Pancreas (tissue), 10 donors: ENCODE results near the gene SIGLEC14. TPM values are rescaled to one million over a fixed set of nuclear protein-coding genes. Genes with fewer than 3 reads are reported as not detected.

ENCODE experiments used
- ATAC-seq, 4 donors: fragments of 200-7000 bp; cut with Tn5 transposase; one replicate each; pipeline versions ENCODE4 v1.8.0 to v1.9.1; 2020; ENCODE audit warnings: mild to moderate bottlenecking in 4 of 4, moderate library complexity in 4 of 4
- DNase-seq, 6 donors: peaks; one replicate each; pipeline ENCODE4 v3.0.0-alpha.2; 2020
- FAIRE-seq: peaks from 2 replicates; lab custom pipeline; 2012; peaks lifted over from hg19 to GRCh38; lab: Jason Lieb, UNC
- H3K27ac ChIP-seq, 4 donors: fragments of 200-600 bp; sonication (generic); 1 replicate in 3 of 4; 2 replicates in 1 of 4; pipeline versions ENCODE4 v1.5.0 to v1.8.0; 2020
- H3K27me3 ChIP-seq, 4 donors: fragments of 200-600 bp; one replicate each; pipeline ENCODE4 v1.8.0; 2021
- H3K36me3 ChIP-seq, 3 donors: fragments of 200-600 bp; sonication (generic) in 1 of 3; one replicate each; pipeline versions ENCODE4 v1.5.0 to v1.8.0; 2020 to 2021
- H3K4me1 ChIP-seq, 3 donors: fragments of 200-600 bp; one replicate each; pipeline ENCODE4 v1.8.0; 2021
- H3K4me3 ChIP-seq, 4 donors: fragments of 200-600 bp; sonication (generic) in 2 of 4; one replicate each; pipeline versions ENCODE4 v1.5.0 to v1.8.0; 2020 to 2021
- H3K9me3 ChIP-seq, 4 donors: fragments of 200-600 bp; one replicate each; pipeline ENCODE4 v1.8.0; 2021
- CTCF ChIP-seq, 4 donors: fragments of 200-600 bp; sonication (generic) in 3 of 4; IDR thresholded peaks; one replicate each; pipeline versions ENCODE4 v1.5.0 to v1.8.0; 2021; ENCODE audit warnings: antibody characterized with exemption in 4 of 4
- WGBS, 2 donors: extraction: QIAGEN DNeasy Blood & Tissue Kit; methylation state at CpG; one replicate each; pipeline ENCODE4 v1.1.7; 2013; 5-methylcytosine and 5-hydroxymethylcytosine counted together
- intact Hi-C, 3 donors: fragments of 100-400 bp; cut with DNase I; formaldehyde crosslinking; loops; one replicate each; pipeline versions ENCODE4 v1.11.1 to v1.14.2; 2022
- polyA plus RNA-seq, 2 donors: library from polyadenylated mRNA; stranded (reverse); fragments of 200-250 nt; gene quantifications; one replicate each; pipeline ENCODE4 v1.2.3, GENCODE V29; 2013
- total RNA-seq, 6 donors: library from RNA; stranded (reverse); fragmentation: NEBNext Ultra II Directional in 4 of 6; extraction: Animal tissue kit (Norgen Biotek cat#: 25700) in 4 of 6; gene quantifications; one replicate each; pipeline versions ENCODE4 v1.2.1 to v1.2.4, GENCODE V29; 2021 to 2023
- donor health status: healthy with polysubstance abuse.
- donor health status: DM: no; HTN: no; CAD: no; lungs with moderate emphysema.
- donor health status: DM: no; HTN: no; CAD: no.
- donor health status: control.
- donor health status: control.
- donor health status: Bipolar disorder and iron deficiency.
- donor health status: DM: yes; HTN: yes; CAD: no.
- donor health status: DM: no; HTN: no; CAD: no.
- donor health status: DM: no; HTN: no; CAD: no.
- donor health status: DM: yes; HTN: yes; CAD: no.

Gene SIGLEC14
- total and polyA plus RNA-seq, 8 donors: 0.12 to 5.0 (median 1.1) TPM; not detected in 1

DNA sequence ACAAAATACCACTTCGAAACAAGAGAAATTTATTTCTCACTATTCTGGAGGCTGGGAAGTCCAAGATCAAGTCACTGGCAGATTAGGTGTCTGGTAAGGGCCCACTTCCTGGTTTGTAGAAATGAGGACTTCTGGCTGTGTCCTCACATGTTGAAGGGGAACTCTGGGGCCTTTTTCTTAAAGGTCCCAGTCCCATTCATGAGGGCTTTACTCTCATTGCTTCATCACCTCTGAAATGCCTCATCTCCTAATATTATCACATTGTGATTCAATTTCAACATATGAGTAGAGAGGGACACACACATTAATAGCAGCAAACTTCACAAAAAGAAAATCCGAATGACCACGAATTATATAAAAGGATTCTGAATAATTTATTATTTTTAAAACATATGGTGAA is 21.6 kb upstream of the SIGLEC14 start:
- DNase-seq (no peak), ATAC-seq (no peak), FAIRE-seq (no peak)
- Histone ChIP-seq H3K4me3 (no peak overlapping the region), H3K36me3 (no peaks in the 10 kb centered on the region), H3K9me3 (no peaks in the 10 kb centered on the region), H3K4me1 (no peaks in the 10 kb centered on the region), H3K27ac (no peak overlapping the region), H3K27me3 (peaks cover 0 to 18% (median 0%) of the 10 kb centered on the region in 4 donors)
- WGBS, 2 donors: 70 to 78% methylated on average over 3 of the region's 3 CpGs
- intact Hi-C loops: no loop called here
- TF ChIP-seq CTCF (IDR thresholded peaks at IDR 0.05): no peak

DNA sequence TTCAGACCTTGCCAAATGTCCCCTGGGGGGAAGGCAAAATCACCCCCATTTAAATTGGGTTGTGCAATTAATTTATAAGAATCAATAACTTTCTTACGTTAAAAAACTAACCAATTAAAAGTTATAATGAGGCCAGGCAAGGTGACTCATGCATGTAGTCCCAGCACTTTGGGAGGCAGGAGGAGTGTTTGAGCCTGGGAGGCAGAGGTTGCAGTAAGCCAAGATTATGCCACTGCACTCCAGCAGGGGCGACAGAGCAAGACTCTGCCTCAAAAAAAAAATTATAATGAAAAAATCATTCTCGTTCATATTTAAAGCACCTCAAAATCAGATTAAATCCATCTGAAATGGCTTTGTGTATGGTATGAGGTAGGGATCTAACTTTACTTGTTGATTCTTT is 18.4 kb upstream of the SIGLEC14 start:
- DNase-seq (no peak), ATAC-seq (no peak), FAIRE-seq (no peak)
- Histone ChIP-seq H3K4me3 (no peak overlapping the region), H3K27me3 (peaks cover 0 to 18% (median 3%) of the 10 kb centered on the region in 4 donors), H3K4me1 (no peaks in the 10 kb centered on the region), H3K9me3 (no peaks in the 10 kb centered on the region), H3K36me3 (no peaks in the 10 kb centered on the region), H3K27ac (no peak overlapping the region)
- intact Hi-C loops: no loop called here
- 45% methylated on average over 3 of the region's 3 CpGs for WGBS, 2 donors
- TF ChIP-seq CTCF (IDR thresholded peaks at IDR 0.05): no peak

- H3K4me3 ChIP-seq: no peak overlapping the region
- no peaks in the 10 kb centered on the region for H3K4me1 ChIP-seq
- H3K9me3 ChIP-seq: no peaks in the 10 kb centered on the region
- intact Hi-C loops: no loop called here
- H3K27ac ChIP-seq: no peak overlapping the region
- DNase-seq (no peak), FAIRE-seq (no peak), ATAC-seq (no peak)
- WGBS, 2 donors: 6 to 8% methylated on average over 1 of the region's 1 CpG
- TF ChIP-seq CTCF (IDR thresholded peaks at IDR 0.05): no peak
- H3K36me3 ChIP-seq: no peaks in the 10 kb centered on the region
- H3K27me3 ChIP-seq: peaks cover 0 to 18% (median 3%) of the 10 kb centered on the region in 4 donors
Observed at GRCh38 chr19:51664131-51664530, 17.5 kb upstream of the SIGLEC14 start.

- H3K27ac ChIP-seq: no peak overlapping the region
- H3K9me3 ChIP-seq: no peaks in the 10 kb centered on the region
- DNase-seq (no peak), ATAC-seq (no peak), FAIRE-seq (no peak)
- TF ChIP-seq CTCF (IDR thresholded peaks at IDR 0.05): no peak
- peaks cover 0 to 18% (median 3%) of the 10 kb centered on the region in 4 donors for H3K27me3 ChIP-seq
- 39 to 44% methylated on average over 3 of the region's 3 CpGs for WGBS, 2 donors
- H3K4me3 ChIP-seq: no peak overlapping the region
- no peaks in the 10 kb centered on the region for H3K4me1 ChIP-seq
- intact Hi-C loops: no loop called here
- no peaks in the 10 kb centered on the region for H3K36me3 ChIP-seq
Observed at GRCh38 chr19:51663650-51664049, 17.0 kb upstream of the SIGLEC14 start.

DNA sequence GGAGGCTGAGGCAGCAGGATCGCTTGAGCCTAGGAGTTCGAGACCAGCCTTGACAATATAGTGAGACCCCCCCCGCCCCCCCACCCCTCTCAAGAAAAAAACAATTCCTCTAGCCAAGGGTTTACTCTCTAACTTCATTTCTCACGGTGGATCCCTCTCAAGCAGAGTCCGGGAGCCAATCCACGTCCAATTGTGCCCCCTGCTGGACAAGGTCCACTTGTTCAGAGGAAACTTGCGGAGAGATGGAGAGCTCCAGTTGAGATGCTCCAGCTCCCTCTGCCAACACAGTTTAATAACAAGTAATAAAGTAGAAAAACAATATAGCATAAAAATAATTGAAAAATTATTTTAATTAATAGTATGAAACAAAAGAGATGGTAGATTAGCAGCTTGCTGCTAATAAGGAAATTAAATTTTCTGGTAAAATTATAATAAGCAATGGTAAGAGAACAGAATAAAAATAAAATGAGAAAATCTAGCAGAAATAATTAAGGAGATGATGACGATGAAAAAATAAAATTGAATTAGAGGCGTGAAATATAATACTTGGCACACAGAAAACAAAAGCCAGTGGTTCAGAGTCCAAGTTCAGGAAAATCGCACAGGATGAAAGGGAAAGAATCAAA is 14.5 kb upstream of the SIGLEC14 start:
- FAIRE-seq (peak; percentile 43), DNase-seq (peak in 5 of 6 donors; percentile 19 to 78 (median 60)), ATAC-seq (peak in 3 of 4 donors; percentile 62 to 86 (median 79))
- H3K9me3 ChIP-seq: no peaks in the 10 kb centered on the region
- intact Hi-C loops: no loop called here
- no peaks in the 10 kb centered on the region for H3K4me1 ChIP-seq
- H3K27me3 ChIP-seq: peaks cover 0 to 18% (median 3%) of the 10 kb centered on the region in 4 donors
- H3K36me3 ChIP-seq: no peaks in the 10 kb centered on the region
- H3K27ac ChIP-seq: no peak overlapping the region
- 11 to 15% methylated on average over 8 to 10 of the region's 10 CpGs for WGBS, 2 donors
- TF ChIP-seq CTCF (IDR thresholded peaks at IDR 0.05): peak in 2 of 4 donors; percentile 26 to 41
- no peak overlapping the region for H3K4me3 ChIP-seq
